ENCODE measurements around the gene RDH5.

DNA sequence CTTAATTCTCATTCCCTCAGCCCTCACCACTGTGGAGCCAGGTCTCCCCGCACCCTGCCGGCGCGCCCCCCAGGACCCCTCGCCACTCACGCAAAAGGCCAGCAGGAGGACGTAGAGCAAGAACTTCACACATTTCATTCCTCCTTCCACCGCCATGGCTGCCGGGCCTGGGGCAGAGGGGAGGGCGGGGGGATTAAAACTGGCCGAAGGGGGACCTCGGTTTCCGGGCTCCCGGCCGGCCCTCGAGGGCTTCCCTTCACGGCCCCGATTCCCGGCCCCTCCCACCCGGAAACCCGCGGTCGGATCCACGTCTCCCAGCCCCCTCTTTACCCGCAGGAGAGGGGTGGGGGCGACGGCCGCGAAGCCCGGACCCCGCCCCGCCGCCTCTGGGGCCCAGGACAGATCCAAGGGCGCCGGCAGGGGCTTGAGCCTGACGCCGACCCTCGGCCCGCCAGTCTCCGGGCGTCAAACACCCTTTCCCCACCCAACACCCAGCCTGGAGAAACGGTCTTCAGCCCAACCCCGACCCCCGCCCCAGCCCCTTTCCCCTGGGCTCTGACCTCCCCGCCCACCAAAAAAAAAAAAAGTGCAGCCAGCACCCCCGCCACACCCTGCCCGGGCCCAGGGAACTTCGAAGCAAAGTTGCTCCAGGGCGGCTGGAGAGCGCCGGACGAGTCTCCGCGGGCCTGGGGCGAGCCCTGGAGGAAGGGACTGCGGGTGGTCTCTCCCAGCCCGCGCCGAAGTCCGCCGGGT, 8.2 kb downstream of the RDH5 start:
- TF ChIP-seq, protein P1, sequence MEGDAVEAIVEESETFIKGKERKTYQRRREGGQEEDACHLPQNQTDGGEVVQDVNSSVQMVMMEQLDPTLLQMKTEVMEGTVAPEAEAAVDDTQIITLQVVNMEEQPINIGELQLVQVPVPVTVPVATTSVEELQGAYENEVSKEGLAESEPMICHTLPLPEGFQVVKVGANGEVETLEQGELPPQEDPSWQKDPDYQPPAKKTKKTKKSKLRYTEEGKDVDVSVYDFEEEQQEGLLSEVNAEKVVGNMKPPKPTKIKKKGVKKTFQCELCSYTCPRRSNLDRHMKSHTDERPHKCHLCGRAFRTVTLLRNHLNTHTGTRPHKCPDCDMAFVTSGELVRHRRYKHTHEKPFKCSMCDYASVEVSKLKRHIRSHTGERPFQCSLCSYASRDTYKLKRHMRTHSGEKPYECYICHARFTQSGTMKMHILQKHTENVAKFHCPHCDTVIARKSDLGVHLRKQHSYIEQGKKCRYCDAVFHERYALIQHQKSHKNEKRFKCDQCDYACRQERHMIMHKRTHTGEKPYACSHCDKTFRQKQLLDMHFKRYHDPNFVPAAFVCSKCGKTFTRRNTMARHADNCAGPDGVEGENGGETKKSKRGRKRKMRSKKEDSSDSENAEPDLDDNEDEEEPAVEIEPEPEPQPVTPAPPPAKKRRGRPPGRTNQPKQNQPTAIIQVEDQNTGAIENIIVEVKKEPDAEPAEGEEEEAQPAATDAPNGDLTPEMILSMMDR (conservative IDR thresholded peaks at IDR 0.05) = no peak
- no peak for TF ChIP-seq EZH2 (IDR thresholded peaks at IDR 0.05; ENCODE audit: low read depth)
